Keratinocyte (primary cell): ENCODE data around the gene ZNRF1. TPM values are rescaled to one million over a fixed set of nuclear protein-coding genes. Genes with fewer than 3 reads are reported as not detected.

ENCODE experiments used
- DNase-seq: peaks from one replicate; pipeline ENCODE4 v3.0.0-alpha.2; 2011; ENCODE audit warnings: low read depth, missing footprints, low spot score
- FAIRE-seq: peaks from 2 replicates; lab custom pipeline; 2011; peaks lifted over from hg19 to GRCh38; lab: Jason Lieb, UNC
- H2AFZ ChIP-seq: 2 replicates; pipeline ENCODE4 v1.6.0; 2012; ENCODE audit warnings: low read length, control low read depth, inconsistent platforms; ENCODE audit not compliant: control insufficient read depth
- H3K27ac ChIP-seq: 2 replicates; pipeline ENCODE4 v1.5.1; 2011; ENCODE audit warnings: low read length; ENCODE audit not compliant: control insufficient read depth, insufficient read depth
- H3K27me3 ChIP-seq: 3 replicates; pipeline ENCODE4 v1.6.0; 2011; ENCODE audit warnings: low read length; ENCODE audit not compliant: control insufficient read depth, insufficient read depth; ENCODE audit errors: extremely low read depth
- H3K36me3 ChIP-seq, 2 experiments: 2 replicates in 1 of 2; 3 replicates in 1 of 2; pipeline ENCODE4 v1.5.1; 2011; ENCODE audit warnings: low read length in 2 of 2, mild to moderate bottlenecking in 1 of 2; ENCODE audit not compliant: control insufficient read depth in 2 of 2, insufficient read depth in 2 of 2; ENCODE audit errors: extremely low read depth in 1 of 2
- H3K4me1 ChIP-seq: 3 replicates; pipeline ENCODE4 v1.5.1; 2011; ENCODE audit warnings: low read length; ENCODE audit not compliant: control insufficient read depth, insufficient read depth; ENCODE audit errors: extremely low read depth
- H3K4me2 ChIP-seq: 3 replicates; pipeline ENCODE4 v1.6.0; 2011; ENCODE audit warnings: low read depth, low read length; ENCODE audit not compliant: control insufficient read depth, insufficient read depth; ENCODE audit errors: extremely low read depth
- H3K4me3 ChIP-seq, 3 experiments: fragments of 200-600 bp in 1 of 3; sonication (generic) in 1 of 3; 2 replicates in 2 of 3; 3 replicates in 1 of 3; pipeline ENCODE4 v1.5.1; 2011 to 2016; ENCODE audit warnings: low read length in 3 of 3, mild to moderate bottlenecking in 3 of 3, control low read depth in 2 of 3, inconsistent platforms in 1 of 3, low read depth in 1 of 3, mixed read lengths in 1 of 3, mixed run types in 1 of 3, moderate library complexity in 1 of 3; ENCODE audit not compliant: control insufficient read depth in 2 of 3, insufficient read depth in 2 of 3; ENCODE audit errors: extremely low read depth in 1 of 3
- H3K79me2 ChIP-seq: 2 replicates; pipeline ENCODE4 v1.6.0; 2012; ENCODE audit warnings: low read length; ENCODE audit not compliant: control insufficient read depth, insufficient read depth
- H3K9ac ChIP-seq: 3 replicates; pipeline ENCODE4 v1.6.0; 2011; ENCODE audit warnings: low read length; ENCODE audit not compliant: control insufficient read depth, insufficient read depth; ENCODE audit errors: extremely low read depth
- H3K9me1 ChIP-seq: 3 replicates; pipeline ENCODE4 v1.6.0; 2011; ENCODE audit warnings: low read length; ENCODE audit not compliant: control insufficient read depth, insufficient read depth; ENCODE audit errors: extremely low read depth
- H3K9me3 ChIP-seq: 2 replicates; pipeline ENCODE4 v1.5.1; 2012; ENCODE audit warnings: low read depth, low read length; ENCODE audit not compliant: control insufficient read depth
- H4K20me1 ChIP-seq: 3 replicates; pipeline ENCODE4 v1.6.0; 2011; ENCODE audit warnings: low read length; ENCODE audit not compliant: control insufficient read depth, insufficient read depth; ENCODE audit errors: extremely low read depth
- EZH2 ChIP-seq: IDR thresholded peaks from one replicate; pipeline ENCODE4 v1.6.1; 2012; ENCODE audit warnings: inconsistent platforms, mild to moderate bottlenecking, low read length, moderate library complexity
- dilution Hi-C: fragments of 300-500 bp; cut with MboI; formaldehyde crosslinking; loops from one replicate; pipeline ENCODE4 v1.7.0; 2020; ENCODE audit warnings: low sequenced_read_pairs; ENCODE audit not compliant: extremely low pct_ligation_motif_present
- polyA plus RNA-seq, 5 experiments: library from polyadenylated mRNA; depleted of rRNA in 3 of 5; stranded (reverse) in 3 of 5; stranded (forward) in 1 of 5; unstranded in 1 of 5; fragments of >200 nt; gene quantifications; 1 replicate in 1 of 5; 2 replicates in 3 of 5; 3 replicates in 1 of 5; pipeline versions ENCODE4 v1.2.1 to v1.2.3, GENCODE V29; 2011 to 2012; ENCODE audit warnings: missing spikeins in 2 of 5, low read depth in 1 of 5, low replicate concordance in 1 of 5
- TF ChIP-seq, protein P1 (sequence below), 3 experiments: IDR thresholded peaks in 1 of 3; conservative IDR thresholded peaks in 1 of 3; optimal IDR thresholded peaks in 1 of 3; 2 replicates in 2 of 3; 3 replicates in 1 of 3; pipeline versions ENCODE3 to v1.5.1; 2011; ENCODE audit warnings: low read length in 3 of 3, mild to moderate bottlenecking in 3 of 3, moderate library complexity in 2 of 3, control low read depth in 1 of 3, inconsistent platforms in 1 of 3; ENCODE audit not compliant: insufficient read depth in 2 of 3; ENCODE audit errors: extremely low read depth in 1 of 3

The ZNRF1 gene
- polyA plus RNA-seq, 1 donor (not counting 4 experiments of a cell fraction or from before 2014, with no cell fraction given) = 19.1 TPM

DNA sequence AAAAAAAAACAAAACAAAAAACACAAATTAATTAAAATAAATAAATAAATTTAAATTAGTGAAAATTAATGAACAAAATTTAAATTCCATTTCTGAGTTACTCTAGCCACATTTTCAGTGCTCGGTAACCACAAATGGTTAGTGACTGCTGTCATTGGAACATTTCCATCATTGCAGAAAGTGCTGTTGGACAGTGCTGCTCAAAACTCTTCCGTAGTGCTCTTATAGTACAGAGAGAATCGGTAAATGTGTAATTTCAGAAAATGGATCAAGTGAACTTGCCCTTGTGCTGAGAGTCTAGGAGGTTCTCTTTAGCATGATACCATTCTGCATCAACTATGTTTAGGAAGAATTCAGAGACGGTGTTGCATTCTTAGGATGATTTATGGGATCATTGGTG lies 23.7 kb downstream of the ZNRF1 start:
- TF ChIP-seq, protein P1, sequence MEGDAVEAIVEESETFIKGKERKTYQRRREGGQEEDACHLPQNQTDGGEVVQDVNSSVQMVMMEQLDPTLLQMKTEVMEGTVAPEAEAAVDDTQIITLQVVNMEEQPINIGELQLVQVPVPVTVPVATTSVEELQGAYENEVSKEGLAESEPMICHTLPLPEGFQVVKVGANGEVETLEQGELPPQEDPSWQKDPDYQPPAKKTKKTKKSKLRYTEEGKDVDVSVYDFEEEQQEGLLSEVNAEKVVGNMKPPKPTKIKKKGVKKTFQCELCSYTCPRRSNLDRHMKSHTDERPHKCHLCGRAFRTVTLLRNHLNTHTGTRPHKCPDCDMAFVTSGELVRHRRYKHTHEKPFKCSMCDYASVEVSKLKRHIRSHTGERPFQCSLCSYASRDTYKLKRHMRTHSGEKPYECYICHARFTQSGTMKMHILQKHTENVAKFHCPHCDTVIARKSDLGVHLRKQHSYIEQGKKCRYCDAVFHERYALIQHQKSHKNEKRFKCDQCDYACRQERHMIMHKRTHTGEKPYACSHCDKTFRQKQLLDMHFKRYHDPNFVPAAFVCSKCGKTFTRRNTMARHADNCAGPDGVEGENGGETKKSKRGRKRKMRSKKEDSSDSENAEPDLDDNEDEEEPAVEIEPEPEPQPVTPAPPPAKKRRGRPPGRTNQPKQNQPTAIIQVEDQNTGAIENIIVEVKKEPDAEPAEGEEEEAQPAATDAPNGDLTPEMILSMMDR (optimal IDR thresholded peaks at IDR 0.05 in 1 of 3, IDR thresholded peaks at IDR 0.05 in 1 of 3, conservative IDR thresholded peaks at IDR 0.05 in 1 of 3; ENCODE audit: extremely low read depth in 1 of 3, insufficient read depth in 2 of 3, low read length in 3 of 3) = no peak
- no peak for TF ChIP-seq EZH2
- H4K20me1 ChIP-seq = no peaks in the 10 kb centered on the region

DNA sequence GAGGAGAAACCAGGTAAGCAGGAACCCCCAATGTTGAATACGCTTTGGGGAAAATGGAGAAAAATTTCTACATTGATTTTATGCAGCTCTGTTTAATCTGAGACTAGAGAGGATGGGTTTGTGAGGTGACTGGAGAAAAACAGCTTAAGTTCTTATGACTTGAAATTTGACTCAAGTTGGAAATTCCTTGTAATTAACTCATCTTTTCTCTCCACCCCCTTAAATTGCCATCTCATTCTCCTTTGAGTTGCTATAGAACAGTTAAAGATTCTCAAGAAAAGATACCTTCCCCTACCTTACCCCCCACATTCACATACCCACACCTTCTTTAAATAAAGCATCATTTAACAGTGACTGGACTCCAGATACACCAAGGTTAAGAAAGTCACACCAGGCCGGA lies 24.2 kb downstream of the ZNRF1 start:
- H3K27me3 ChIP-seq = no peaks in the 10 kb centered on the region
- FAIRE-seq (no peak), DNase-seq (no peak)
- TF ChIP-seq EZH2 = no peak
- TF ChIP-seq, protein P1 (optimal IDR thresholded peaks at IDR 0.05 in 1 of 3, IDR thresholded peaks at IDR 0.05 in 1 of 3, conservative IDR thresholded peaks at IDR 0.05 in 1 of 3; ENCODE audit: extremely low read depth in 1 of 3, insufficient read depth in 2 of 3, low read length in 3 of 3) = no peak
- H3K4me3 ChIP-seq = no peak overlapping the region
- H3K79me2 ChIP-seq = peaks cover 41% of the 10 kb centered on the region
- H4K20me1 ChIP-seq = no peaks in the 10 kb centered on the region
- H2AFZ ChIP-seq = no peak overlapping the region
- H3K36me3 ChIP-seq = no peaks in the 10 kb centered on the region
- H3K9ac ChIP-seq = no peak overlapping the region
- dilution Hi-C loops = no loop called here
- no peaks in the 10 kb centered on the region for H3K9me1 ChIP-seq
- H3K9me3 ChIP-seq = peaks cover 3% of the 10 kb centered on the region
- H3K4me2 ChIP-seq = no peak overlapping the region
- no peaks in the 10 kb centered on the region for H3K4me1 ChIP-seq
- no peak overlapping the region for H3K27ac ChIP-seq

More for the DNA sequence above, 23.7 kb downstream of the ZNRF1 start:
- Histone ChIP-seq H3K36me3 (no peaks in the 10 kb centered on the region), H3K9ac (no peak overlapping the region), H3K27ac (no peak overlapping the region), H3K4me2 (no peak overlapping the region), H3K9me3 (peaks cover 3% of the 10 kb centered on the region), H3K9me1 (no peaks in the 10 kb centered on the region), H3K4me3 (no peak overlapping the region), H3K27me3 (no peaks in the 10 kb centered on the region), H2AFZ (no peak overlapping the region), H3K4me1 (no peaks in the 10 kb centered on the region), H3K79me2 (peaks cover 42% of the 10 kb centered on the region)
- FAIRE-seq = no peak
- DNase-seq = no peak
- dilution Hi-C loops = no loop called here
